Retinal pigment epithelial cell (primary cell): ENCODE measurements around the gene LIN7C.

Experiments
- DNase-seq: peaks from one replicate; pipeline ENCODE4 v3.0.0-alpha.2; 2010; ENCODE audit warnings: low read depth
- H3K4me3 ChIP-seq: 2 replicates; pipeline ENCODE4 v1.5.1; 2011; ENCODE audit warnings: mild to moderate bottlenecking, low read length, control low read depth, moderate library complexity
- CTCF ChIP-seq: conservative IDR thresholded peaks from 2 replicates; pipeline ENCODE4 v1.5.1; 2011; ENCODE audit warnings: low read depth, low read length, control low read depth, inconsistent platforms

Gene LIN7C

GRCh38 chr11:27509908-27510307, 3.3 kb upstream of the LIN7C start:
- TF ChIP-seq CTCF: no peak
- no peak overlapping the region for H3K4me3 ChIP-seq
- no peak for DNase-seq

GRCh38 chr11:27507557-27508322, 1.2 kb upstream of the LIN7C start:
- peak overlapping the region; percentile 99 for H3K4me3 ChIP-seq
- DNase-seq: no peak
- no peak for TF ChIP-seq CTCF

GRCh38 chr11:27505781-27506180, 788 bp downstream of the LIN7C start:
- no peak for TF ChIP-seq CTCF

GRCh38 chr11:27504205-27504604, 2.4 kb downstream of the LIN7C start:
- no peak for TF ChIP-seq CTCF
- DNase-seq: no peak
- H3K4me3 ChIP-seq: no peak overlapping the region

More at GRCh38 chr11:27505781-27506180, 788 bp downstream of the LIN7C start:
- no peak for DNase-seq
- H3K4me3 ChIP-seq: peak overlapping the region; percentile 99

- TF ChIP-seq CTCF: no peak
- DNase-seq: no peak
- no peak overlapping the region for H3K4me3 ChIP-seq
These were observed 5.5 kb downstream of the LIN7C start for GRCh38 chr11:27501100-27501499.

- DNase-seq: no peak
- TF ChIP-seq CTCF: no peak
- H3K4me3 ChIP-seq: no peak overlapping the region
These were observed 8.7 kb downstream of the LIN7C start for GRCh38 chr11:27497911-27498310.

GRCh38 chr11:27497284-27497866, 9.2 kb downstream of the LIN7C start:
- no peak for DNase-seq
- no peak overlapping the region for H3K4me3 ChIP-seq
- peak; percentile 43 for TF ChIP-seq CTCF
